ENCODE measurements around the gene LCN6.

DNA sequence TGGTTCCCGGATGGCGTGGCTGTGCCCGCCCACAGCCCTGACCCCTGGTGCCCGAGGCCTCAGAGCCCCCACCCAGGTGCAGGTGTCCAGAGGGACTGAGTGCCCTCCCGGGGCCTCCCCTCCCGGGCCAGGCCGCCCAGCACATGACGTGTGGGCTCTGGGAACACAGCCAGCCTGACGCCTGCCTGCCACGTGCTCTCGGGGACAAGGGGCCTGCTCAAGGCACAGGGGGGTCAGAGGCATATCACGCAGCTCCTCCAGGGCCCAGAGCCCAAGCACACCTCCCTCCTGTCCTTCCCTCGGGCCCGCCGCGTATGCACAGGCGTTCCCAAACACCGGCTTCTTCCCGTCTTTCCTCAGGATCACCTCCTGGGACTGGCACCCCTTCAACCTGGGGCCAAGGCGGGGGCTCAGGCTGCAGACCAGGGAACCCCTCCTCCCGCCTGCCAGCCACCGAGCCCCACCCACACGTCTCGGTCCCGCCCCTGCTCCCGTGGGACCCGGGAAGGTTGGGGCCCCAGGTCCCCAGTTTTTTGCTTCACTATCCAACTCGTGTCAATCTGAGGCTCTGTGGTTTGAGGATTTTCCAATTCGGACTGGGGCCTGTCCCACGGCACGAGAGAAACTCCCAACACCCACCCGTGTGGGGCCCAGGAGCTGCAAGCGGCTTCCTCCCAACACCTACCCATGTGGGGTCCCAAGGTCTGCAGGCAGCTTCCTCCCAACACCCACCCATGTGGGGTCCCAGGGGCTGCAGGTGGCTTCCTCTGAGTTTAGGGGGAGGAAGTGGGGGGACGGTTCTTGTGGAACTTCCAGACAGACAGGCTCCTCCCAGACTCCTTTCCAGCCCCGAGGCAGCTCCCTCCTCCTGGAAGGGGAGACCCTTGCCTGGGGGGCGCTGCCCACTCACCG is 7.1 kb downstream of the LCN6 start:
- TF ChIP-seq CTCF (IDR thresholded peaks at IDR 0.05) (no peak), POLR2A (IDR thresholded peaks at IDR 0.05) (no peak)
